HCT116 (cell line): Measurements from ENCODE around the gene HLA-DPB1. TPM values are rescaled to one million over a fixed set of nuclear protein-coding genes. Genes with fewer than 3 reads are reported as not detected.

ENCODE experiments used
- ATAC-seq: fragments of 200-7000 bp; cut with Tn5 transposase; 2 replicates; pipeline ENCODE4 v1.9.1; 2020; ENCODE audit warnings: mild to moderate bottlenecking, moderate library complexity
- BruUV-seq: library from RNA; stranded (reverse); fragments of 400-500 nt; replicated peaks from 2 replicates; lab custom pipeline; 2021; lab: Mats Ljungman, UMichigan
- CTCF ChIA-PET: fragments of 300-600 bp; sonication (Branson Sonifier 250); formaldehyde crosslinking; loops from one replicate; lab custom pipeline; 2021; ENCODE audit warnings: antibody characterized with exemption; lab: Charles Lee
- POLR2A ChIA-PET: fragments of 300-600, 350-600 bp; sonication (Branson Sonifier 250); formaldehyde crosslinking; loops from one replicate; lab custom pipeline; 2021; ENCODE audit warnings: antibody characterized with exemption; lab: Charles Lee
- RAD21 ChIA-PET, 2 experiments: fragments of 300-600 bp; sonication (Branson Sonifier 250); formaldehyde crosslinking; loops; one replicate each; lab custom pipeline; 2023; ENCODE audit warnings: low total read pairs in 2 of 2; ENCODE audit not compliant: uncharacterized antibody in 2 of 2, unreplicated experiment in 2 of 2, low non-redundant PET in 1 of 2; lab: Charles Lee
- DNase-seq: peaks from one replicate; pipeline ENCODE4 v3.0.0-alpha.2; 2010; ENCODE audit warnings: low read depth, low spot score
- H2AFZ ChIP-seq: fragments of 200-600 bp; shearing (Covaris generic), sonication (generic); 2 replicates; pipeline ENCODE4 v1.6.1; 2017; ENCODE audit warnings: low read depth, mixed run types, mixed read lengths, antibody characterized with exemption, low read length; ENCODE audit not compliant: poor library complexity, severe bottlenecking
- H3K27ac ChIP-seq: 2 replicates; pipeline ENCODE4 v1.5.1; 2012; ENCODE audit warnings: low read depth, low read length
- H3K27me3 ChIP-seq: fragments of 200-600 bp; sonication (generic); 2 replicates; pipeline ENCODE4 v1.6.1; 2016; ENCODE audit warnings: mixed run types, low read length, mixed read lengths; ENCODE audit not compliant: insufficient read depth
- H3K36me3 ChIP-seq, 2 experiments: fragments of 200-500 bp in 1 of 2; fragments of 200-600 bp in 1 of 2; sonication (Bioruptor generic) in 1 of 2; sonication (generic) in 1 of 2; 2 replicates each; pipeline versions ENCODE4 v1.5.1 to v1.6.1; 2014 to 2016; ENCODE audit warnings: low read length in 2 of 2, inconsistent platforms in 1 of 2, mixed read lengths in 1 of 2, mixed run types in 1 of 2; ENCODE audit not compliant: insufficient read depth in 2 of 2, control insufficient read depth in 1 of 2
- H3K4me1 ChIP-seq, 2 experiments: fragments of 200-600 bp in 1 of 2; sonication (generic) in 1 of 2; 2 replicates each; pipeline versions ENCODE4 v1.5.1 to v1.6.1; 2012 to 2017; ENCODE audit warnings: low read length in 2 of 2, inconsistent platforms in 1 of 2, mild to moderate bottlenecking in 1 of 2, mixed read lengths in 1 of 2, mixed run types in 1 of 2, moderate library complexity in 1 of 2; ENCODE audit not compliant: insufficient read depth in 2 of 2, control insufficient read depth in 1 of 2
- H3K4me2 ChIP-seq: fragments of 200-600 bp; sonication (generic); 2 replicates; pipeline ENCODE4 v1.6.1; 2017; ENCODE audit warnings: mixed run types, low read length, mixed read lengths
- H3K4me3 ChIP-seq, 2 experiments: fragments of 200-600 bp in 1 of 2; sonication (generic) in 1 of 2; replicated peaks in 1 of 2; 2 replicates each; pipeline ENCODE4 v1.5.1; 2011 to 2016; ENCODE audit warnings: low read length in 2 of 2, control low read depth in 1 of 2, low read depth in 1 of 2, mild to moderate bottlenecking in 1 of 2, mixed read lengths in 1 of 2, mixed run types in 1 of 2
- H3K79me2 ChIP-seq: fragments of 200-600 bp; sonication (generic); 2 replicates; pipeline ENCODE4 v1.6.1; 2017; ENCODE audit warnings: mild to moderate bottlenecking, mixed run types, low read length, moderate library complexity, mixed read lengths; ENCODE audit not compliant: insufficient read depth
- H3K9ac ChIP-seq: fragments of 200-600 bp; sonication (generic); 2 replicates; pipeline ENCODE4 v1.6.1; 2016; ENCODE audit warnings: low read length, mixed read lengths
- H3K9me2 ChIP-seq: fragments of 200-600 bp; sonication (generic), shearing (Covaris generic); 2 replicates; pipeline ENCODE4 v1.6.1; 2017; ENCODE audit warnings: mixed run types, mild to moderate bottlenecking, moderate library complexity; ENCODE audit not compliant: insufficient read depth
- H3K9me3 ChIP-seq, 2 experiments: fragments of 200-500 bp in 1 of 2; fragments of 200-600 bp in 1 of 2; sonication (Bioruptor generic) in 1 of 2; sonication (generic) in 1 of 2; 2 replicates each; pipeline ENCODE4 v1.6.1; 2014 to 2017; ENCODE audit warnings: low read length in 2 of 2, mixed read lengths in 2 of 2, inconsistent platforms in 1 of 2, low read depth in 1 of 2, mild to moderate bottlenecking in 1 of 2, mixed run types in 1 of 2, moderate library complexity in 1 of 2; ENCODE audit not compliant: control insufficient read depth in 1 of 2, insufficient read depth in 1 of 2
- H4K20me1 ChIP-seq: fragments of 200-600 bp; sonication (generic), shearing (Covaris generic); 2 replicates; pipeline ENCODE4 v1.6.1; 2017; ENCODE audit warnings: mixed run types, mild to moderate bottlenecking, moderate library complexity; ENCODE audit not compliant: insufficient read depth
- CBX3 ChIP-seq: IDR thresholded peaks from 2 replicates; pipeline ENCODE4 v1.6.1; 2012; ENCODE audit warnings: low read depth
- CEBPB ChIP-seq: IDR thresholded peaks from 2 replicates; pipeline ENCODE4 v1.6.1; 2012; ENCODE audit warnings: low read depth
- EZH2 ChIP-seq: fragments of 200-600 bp; sonication (generic); IDR thresholded peaks from 2 replicates; pipeline ENCODE4 v1.6.1; 2017; ENCODE audit warnings: antibody characterized with exemption, mixed run types
- FOSL1 ChIP-seq: IDR thresholded peaks from 2 replicates; pipeline ENCODE4 v1.6.1; 2012; ENCODE audit warnings: low read depth
- JUND ChIP-seq: IDR thresholded peaks from 2 replicates; pipeline ENCODE4 v1.6.1; 2012
- POLR2A ChIP-seq: IDR thresholded peaks from 2 replicates; pipeline ENCODE4 v1.7.0; 2011; ENCODE audit warnings: borderline replicate concordance; ENCODE audit not compliant: insufficient read depth, insufficient read length; ENCODE audit errors: extremely low read depth
- POLR2AphosphoS5 ChIP-seq: IDR thresholded peaks from 2 replicates; pipeline ENCODE4 v1.6.1; 2011; ENCODE audit warnings: mild to moderate bottlenecking, low read depth, low read length, moderate library complexity
- RAD21 ChIP-seq: IDR thresholded peaks from 2 replicates; pipeline ENCODE4 v1.6.1; 2012; ENCODE audit warnings: low read depth, mild to moderate bottlenecking
- SP1 ChIP-seq: IDR thresholded peaks from 2 replicates; pipeline ENCODE4 v1.6.1; 2012; ENCODE audit warnings: low read depth
- SRF ChIP-seq: IDR thresholded peaks from 2 replicates; pipeline ENCODE4 v1.6.1; 2012; ENCODE audit warnings: low read depth
- TCF7L2 ChIP-seq: IDR thresholded peaks from 2 replicates; pipeline ENCODE4 v1.7.0; 2011; ENCODE audit warnings: borderline replicate concordance, inconsistent platforms; ENCODE audit not compliant: insufficient read depth, insufficient read length; ENCODE audit errors: extremely low read depth
- YY1 ChIP-seq: IDR thresholded peaks from 2 replicates; pipeline ENCODE4 v1.6.1; 2011; ENCODE audit warnings: low read length, low read depth, moderate library complexity, mild to moderate bottlenecking; ENCODE audit not compliant: insufficient replicate concordance; ENCODE audit errors: extremely low read depth
- ZFX ChIP-seq: fragments of 450-650 bp; IDR thresholded peaks from 2 replicates; pipeline ENCODE4 v1.6.1; 2017
- intact Hi-C: fragments of 100-400 bp; cut with micrococcal nuclease; formaldehyde crosslinking; loops from 2 replicates; pipeline ENCODE4 v1.10.0; 2022
- total RNA-seq: library from RNA; stranded (reverse); gene quantifications from one replicate; pipeline ENCODE4 v1.2.1, GENCODE V29; 2021; ENCODE audit not compliant: unreplicated experiment
- TF ChIP-seq, protein P1 (sequence below): IDR thresholded peaks from 2 replicates; pipeline ENCODE4 v1.6.1; 2012; ENCODE audit warnings: low read depth
- TF ChIP-seq, protein P2 (sequence below): IDR thresholded peaks from 2 replicates; pipeline ENCODE4 v1.6.1; 2012

The HLA-DPB1 gene
- total RNA-seq, 1 experiment from 2014 or later: 1.5 TPM

- Histone ChIP-seq H3K36me3 (no peaks in the 10 kb centered on the region), H3K4me1 (no peaks in the 10 kb centered on the region), H3K27ac (no peak overlapping the region), H2AFZ (no peak overlapping the region), H3K79me2 (no peaks in the 10 kb centered on the region), H3K9me3 (no peaks in the 10 kb centered on the region), H3K4me2 (no peak overlapping the region), H4K20me1 (no peaks in the 10 kb centered on the region), H3K9me2 (no peaks in the 10 kb centered on the region), H3K27me3 (no peaks in the 10 kb centered on the region), H3K4me3 (no peak overlapping the region), H3K9ac (no peak overlapping the region)
- ChIA-PET RAD21 (no interaction called here), CTCF (interaction anchor here (1.0 kb wide), 1 partner anchor 116 kb away, joined by 3 read pairs; no protein-coding TSS in a partner anchor), POLR2A (interaction anchor here (0.6 kb wide), 1 partner anchor 104 kb away, joined by 3 read pairs; no protein-coding TSS in a partner anchor)
- no peak for TF ChIP-seq TCF7L2
- TF ChIP-seq, protein P1, sequence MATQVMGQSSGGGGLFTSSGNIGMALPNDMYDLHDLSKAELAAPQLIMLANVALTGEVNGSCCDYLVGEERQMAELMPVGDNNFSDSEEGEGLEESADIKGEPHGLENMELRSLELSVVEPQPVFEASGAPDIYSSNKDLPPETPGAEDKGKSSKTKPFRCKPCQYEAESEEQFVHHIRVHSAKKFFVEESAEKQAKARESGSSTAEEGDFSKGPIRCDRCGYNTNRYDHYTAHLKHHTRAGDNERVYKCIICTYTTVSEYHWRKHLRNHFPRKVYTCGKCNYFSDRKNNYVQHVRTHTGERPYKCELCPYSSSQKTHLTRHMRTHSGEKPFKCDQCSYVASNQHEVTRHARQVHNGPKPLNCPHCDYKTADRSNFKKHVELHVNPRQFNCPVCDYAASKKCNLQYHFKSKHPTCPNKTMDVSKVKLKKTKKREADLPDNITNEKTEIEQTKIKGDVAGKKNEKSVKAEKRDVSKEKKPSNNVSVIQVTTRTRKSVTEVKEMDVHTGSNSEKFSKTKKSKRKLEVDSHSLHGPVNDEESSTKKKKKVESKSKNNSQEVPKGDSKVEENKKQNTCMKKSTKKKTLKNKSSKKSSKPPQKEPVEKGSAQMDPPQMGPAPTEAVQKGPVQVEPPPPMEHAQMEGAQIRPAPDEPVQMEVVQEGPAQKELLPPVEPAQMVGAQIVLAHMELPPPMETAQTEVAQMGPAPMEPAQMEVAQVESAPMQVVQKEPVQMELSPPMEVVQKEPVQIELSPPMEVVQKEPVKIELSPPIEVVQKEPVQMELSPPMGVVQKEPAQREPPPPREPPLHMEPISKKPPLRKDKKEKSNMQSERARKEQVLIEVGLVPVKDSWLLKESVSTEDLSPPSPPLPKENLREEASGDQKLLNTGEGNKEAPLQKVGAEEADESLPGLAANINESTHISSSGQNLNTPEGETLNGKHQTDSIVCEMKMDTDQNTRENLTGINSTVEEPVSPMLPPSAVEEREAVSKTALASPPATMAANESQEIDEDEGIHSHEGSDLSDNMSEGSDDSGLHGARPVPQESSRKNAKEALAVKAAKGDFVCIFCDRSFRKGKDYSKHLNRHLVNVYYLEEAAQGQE: no peak
- no peak for TF ChIP-seq CEBPB
- TF ChIP-seq RAD21: no peak
- no peak for TF ChIP-seq CBX3
- no peak for TF ChIP-seq JUND
- TF ChIP-seq YY1: no peak
- TF ChIP-seq POLR2A: no peak
- TF ChIP-seq, protein P2, sequence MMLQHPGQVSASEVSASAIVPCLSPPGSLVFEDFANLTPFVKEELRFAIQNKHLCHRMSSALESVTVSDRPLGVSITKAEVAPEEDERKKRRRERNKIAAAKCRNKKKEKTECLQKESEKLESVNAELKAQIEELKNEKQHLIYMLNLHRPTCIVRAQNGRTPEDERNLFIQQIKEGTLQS: no peak
- TF ChIP-seq ZFX: no peak
- no peak for TF ChIP-seq SP1
- TF ChIP-seq EZH2: no peak
- TF ChIP-seq SRF: no peak
- TF ChIP-seq POLR2AphosphoS5: no peak
- TF ChIP-seq FOSL1: no peak
- BruUV-seq: no TSS peak
- no peak for ATAC-seq
- DNase-seq: no peak
- intact Hi-C loops: no loop called here
Observed at GRCh38 chr6:33132081-33132524, 56.3 kb downstream of the HLA-DPB1 start.
